GM12864 (cell line): ENCODE data around the gene NKPD1.

Experiments
- DNase-seq: peaks from one replicate; pipeline ENCODE4 v3.0.0-alpha.2; 2011; ENCODE audit warnings: low read depth
- H3K4me3 ChIP-seq: 2 replicates; pipeline ENCODE4 v1.5.1; 2011; ENCODE audit warnings: mild to moderate bottlenecking, low read depth, low read length, control low read depth
- CTCF ChIP-seq: IDR thresholded peaks from 2 replicates; pipeline ENCODE4 v1.5.1; 2011; ENCODE audit warnings: low read depth, mild to moderate bottlenecking, moderate library complexity, low read length, control low read depth, inconsistent platforms; ENCODE audit errors: missing control alignments

Gene NKPD1

GRCh38 chr19:45189971-45190370 is 29.2 kb upstream of the NKPD1 start:
- TF ChIP-seq CTCF = no peak
- no peak overlapping the region for H3K4me3 ChIP-seq
- DNase-seq = no peak

- peak; percentile 77 for TF ChIP-seq CTCF
- DNase-seq = no peak
- no peak overlapping the region for H3K4me3 ChIP-seq
Observed at GRCh38 chr19:45187421-45188100, 26.8 kb upstream of the NKPD1 start.

GRCh38 chr19:45186509-45187334 is 25.9 kb upstream of the NKPD1 start:
- H3K4me3 ChIP-seq = no peak overlapping the region
- no peak for TF ChIP-seq CTCF
- no peak for DNase-seq

- no peak for TF ChIP-seq CTCF
- no peak for DNase-seq
- H3K4me3 ChIP-seq = no peak overlapping the region
Observed at GRCh38 chr19:45184115-45184514, 23.3 kb upstream of the NKPD1 start.

GRCh38 chr19:45182758-45183157 is 22.0 kb upstream of the NKPD1 start:
- no peak for DNase-seq

GRCh38 chr19:45180936-45181335 is 20.2 kb upstream of the NKPD1 start:
- TF ChIP-seq CTCF = no peak
- no peak overlapping the region for H3K4me3 ChIP-seq
- no peak for DNase-seq

More at GRCh38 chr19:45182758-45183157, 22.0 kb upstream of the NKPD1 start:
- no peak overlapping the region for H3K4me3 ChIP-seq
- TF ChIP-seq CTCF = no peak
